Fibroblast of lung (primary cell): ENCODE results near the gene CACNA2D3. TPM values are rescaled to one million over a fixed set of nuclear protein-coding genes. Genes with fewer than 3 reads are reported as not detected.

ENCODE experiments used
- DNase-seq, 2 donors: peaks; one replicate each; pipeline versions ENCODE4 v3.0.0 to v3.0.0-alpha.2; 2010; ENCODE audit warnings: low read depth in 2 of 2
- H2AFZ ChIP-seq: 2 replicates; pipeline ENCODE4 v1.5.1; 2012; ENCODE audit warnings: low read length, control low read depth, inconsistent platforms
- H3K27ac ChIP-seq: 2 replicates; pipeline ENCODE4 v1.5.1; 2011; ENCODE audit warnings: low read length, control low read depth; ENCODE audit not compliant: insufficient read depth
- H3K27me3 ChIP-seq: 2 replicates; pipeline ENCODE4 v1.5.1; 2011; ENCODE audit warnings: mild to moderate bottlenecking, low read length; ENCODE audit not compliant: control insufficient read depth, insufficient read depth
- H3K36me3 ChIP-seq: 2 replicates; pipeline ENCODE4 v1.5.1; 2011; ENCODE audit warnings: low read length; ENCODE audit not compliant: control insufficient read depth, insufficient read depth
- H3K4me1 ChIP-seq: 2 replicates; pipeline ENCODE4 v1.5.1; 2011; ENCODE audit warnings: low read length; ENCODE audit not compliant: control insufficient read depth, insufficient read depth; ENCODE audit errors: extremely low read depth
- H3K4me2 ChIP-seq: 2 replicates; pipeline ENCODE4 v1.5.1; 2011; ENCODE audit warnings: low read length, control low read depth; ENCODE audit not compliant: insufficient read depth; ENCODE audit errors: extremely low read depth
- H3K4me3 ChIP-seq, 4 experiments: fragments of 200-600 bp in 1 of 4; sonication (generic) in 1 of 4; replicated peaks in 1 of 4; 2 replicates each; pipeline ENCODE4 v1.5.1; 2011 to 2016; ENCODE audit warnings: low read length in 4 of 4, low read depth in 3 of 4, mild to moderate bottlenecking in 3 of 4, control low read depth in 2 of 4, inconsistent platforms in 1 of 4, mixed read lengths in 1 of 4; ENCODE audit not compliant: insufficient read depth in 1 of 4; ENCODE audit errors: control extremely low read depth in 1 of 4
- H3K79me2 ChIP-seq: 2 replicates; pipeline ENCODE4 v1.5.1; 2012; ENCODE audit warnings: mild to moderate bottlenecking, low read length, inconsistent platforms; ENCODE audit not compliant: control insufficient read depth, insufficient read depth
- H3K9ac ChIP-seq: 2 replicates; pipeline ENCODE4 v1.5.1; 2011; ENCODE audit warnings: mild to moderate bottlenecking, low read length, control low read depth; ENCODE audit not compliant: insufficient read depth
- H3K9me3 ChIP-seq: 2 replicates; pipeline ENCODE4 v1.5.1; 2012; ENCODE audit warnings: low read depth, low read length; ENCODE audit not compliant: control insufficient read depth, insufficient read depth
- H4K20me1 ChIP-seq: 2 replicates; pipeline ENCODE4 v1.5.1; 2011; ENCODE audit warnings: low read length; ENCODE audit not compliant: control insufficient read depth, insufficient read depth; ENCODE audit errors: extremely low read depth
- CTCF ChIP-seq, 2 donors: IDR thresholded peaks in 1 of 2; conservative IDR thresholded peaks in 1 of 2; 1 replicate in 1 of 2; 2 replicates in 1 of 2; pipeline ENCODE4 v1.5.1; 2011 to 2012; ENCODE audit warnings: low read length in 2 of 2, control low read depth in 1 of 2, inconsistent platforms in 1 of 2, low read depth in 1 of 2, mild to moderate bottlenecking in 1 of 2
- EZH2 ChIP-seq: IDR thresholded peaks from 2 replicates; pipeline ENCODE4 v1.5.1; 2012; ENCODE audit warnings: low read length, control low read depth, mild to moderate bottlenecking; ENCODE audit errors: missing control alignments
- polyA plus RNA-seq, 2 donors: library from polyadenylated mRNA; depleted of rRNA in 1 of 2; stranded (reverse) in 1 of 2; unstranded in 1 of 2; fragments of >200 nt; gene quantifications; 2 replicates each; pipeline ENCODE4 v1.2.1, GENCODE V29; 2011 to 2012; ENCODE audit warnings: missing spikeins in 1 of 2
- total RNA-seq: library from RNA; depleted of rRNA; stranded (reverse); fragments of >200 nt; gene quantifications from 2 replicates; pipeline ENCODE4 v1.2.1, GENCODE V29; 2014

Gene CACNA2D3
- total and polyA plus RNA-seq, 2 donors (not counting 1 experiment from before 2014, with no cell fraction given), result 1.8 to 11.5 TPM

GRCh38 chr3:54764911-54765310 is 642.6 kb downstream of the CACNA2D3 start:
- no peaks in the 10 kb centered on the region for H3K4me1 ChIP-seq
- H3K79me2 ChIP-seq, result no peaks in the 10 kb centered on the region
- no peak for DNase-seq
- TF ChIP-seq EZH2, result no peak
- no peak for TF ChIP-seq CTCF (conservative IDR thresholded peaks at IDR 0.05 in 1 of 2, IDR thresholded peaks at IDR 0.05 in 1 of 2; ENCODE audit: low read depth in 1 of 2, low read length in 2 of 2)
- no peaks in the 10 kb centered on the region for H3K27me3 ChIP-seq
- no peak overlapping the region for H3K4me3 ChIP-seq
- H4K20me1 ChIP-seq, result no peaks in the 10 kb centered on the region
- no peaks in the 10 kb centered on the region for H3K9me3 ChIP-seq
- H3K9ac ChIP-seq, result no peak overlapping the region
- no peaks in the 10 kb centered on the region for H3K36me3 ChIP-seq
- H3K4me2 ChIP-seq, result no peak overlapping the region
- no peak overlapping the region for H3K27ac ChIP-seq
- H2AFZ ChIP-seq, result no peak overlapping the region

- no peak for DNase-seq
- H4K20me1 ChIP-seq, result no peaks in the 10 kb centered on the region
- no peaks in the 10 kb centered on the region for H3K79me2 ChIP-seq
- no peak overlapping the region for H3K9ac ChIP-seq
- no peaks in the 10 kb centered on the region for H3K36me3 ChIP-seq
- H3K9me3 ChIP-seq, result no peaks in the 10 kb centered on the region
- no peak overlapping the region for H3K4me2 ChIP-seq
- H3K4me1 ChIP-seq, result no peaks in the 10 kb centered on the region
- TF ChIP-seq CTCF (conservative IDR thresholded peaks at IDR 0.05 in 1 of 2, IDR thresholded peaks at IDR 0.05 in 1 of 2; ENCODE audit: low read depth in 1 of 2, low read length in 2 of 2), result no peak
- TF ChIP-seq EZH2, result no peak
- no peaks in the 10 kb centered on the region for H3K27me3 ChIP-seq
- no peak overlapping the region for H3K4me3 ChIP-seq
- H2AFZ ChIP-seq, result no peak overlapping the region
- H3K27ac ChIP-seq, result no peak overlapping the region
Observed at GRCh38 chr3:54771050-54771449, 648.7 kb downstream of the CACNA2D3 start.

GRCh38 chr3:54772051-54772450 is 649.7 kb downstream of the CACNA2D3 start:
- no peaks in the 10 kb centered on the region for H3K36me3 ChIP-seq
- peak in 1 of 2 donors; percentile 27 for DNase-seq
- no peaks in the 10 kb centered on the region for H3K79me2 ChIP-seq
- H4K20me1 ChIP-seq, result no peaks in the 10 kb centered on the region
- no peaks in the 10 kb centered on the region for H3K9me3 ChIP-seq
- H3K4me1 ChIP-seq, result no peaks in the 10 kb centered on the region
- no peak overlapping the region for H3K9ac ChIP-seq
- H3K27me3 ChIP-seq, result no peaks in the 10 kb centered on the region
- H3K4me3 ChIP-seq, result no peak overlapping the region
- H2AFZ ChIP-seq, result no peak overlapping the region
- no peak overlapping the region for H3K4me2 ChIP-seq
- H3K27ac ChIP-seq, result no peak overlapping the region
- no peak for TF ChIP-seq CTCF (conservative IDR thresholded peaks at IDR 0.05 in 1 of 2, IDR thresholded peaks at IDR 0.05 in 1 of 2; ENCODE audit: low read depth in 1 of 2, low read length in 2 of 2)
- no peak for TF ChIP-seq EZH2
